ENCODE measurements around the gene DYNC1H1. TPM values are rescaled to one million over a fixed set of nuclear protein-coding genes. Genes with fewer than 3 reads are reported as not detected.

DYNC1H1 gene
- total and polyA plus RNA-seq, 2 donors (not counting 1 experiment from before 2014, with no cell fraction given) = 128 to 677 TPM

DNA sequence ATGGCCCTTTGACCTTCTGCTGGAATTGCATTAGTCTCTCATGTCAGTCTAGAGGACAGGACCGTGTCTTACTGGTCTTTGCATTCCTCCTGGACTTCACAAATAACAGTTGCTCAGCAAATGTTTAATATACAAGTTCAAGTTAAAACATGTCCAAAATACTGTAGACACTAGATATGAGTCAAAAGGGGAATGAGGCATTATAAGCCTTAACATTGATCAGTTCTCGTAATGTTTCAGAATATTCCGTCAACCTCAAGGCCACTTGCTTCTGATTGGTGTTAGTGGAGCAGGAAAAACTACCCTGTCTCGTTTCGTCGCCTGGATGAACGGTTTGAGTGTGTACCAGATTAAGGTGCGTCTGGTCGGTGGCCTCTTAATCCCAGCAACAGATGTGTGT, 62.6 kb downstream of the DYNC1H1 start:
- no peak overlapping the region for H3K4me3 ChIP-seq (replicated peaks in 1 of 4; ENCODE audit: control extremely low read depth in 1 of 4, insufficient read depth in 1 of 4, low read depth in 3 of 4, low read length in 4 of 4)
- no peaks in the 10 kb centered on the region for H4K20me1 ChIP-seq (ENCODE audit: control insufficient read depth, extremely low read depth, insufficient read depth, low read length)
- H2AFZ ChIP-seq (ENCODE audit: low read length) = no peak overlapping the region
- H3K79me2 ChIP-seq (ENCODE audit: control insufficient read depth, insufficient read depth, low read length) = peaks cover 3% of the 10 kb centered on the region
- no peak overlapping the region for H3K4me2 ChIP-seq (ENCODE audit: extremely low read depth, insufficient read depth, low read length)
- no peaks in the 10 kb centered on the region for H3K27me3 ChIP-seq (ENCODE audit: control insufficient read depth, insufficient read depth, low read length)
- no peak overlapping the region for H3K9ac ChIP-seq (ENCODE audit: insufficient read depth, low read length)
- no peak for DNase-seq (ENCODE audit: low read depth in 2 of 2)
- H3K27ac ChIP-seq (ENCODE audit: insufficient read depth, low read length) = no peak overlapping the region
- H3K36me3 ChIP-seq (ENCODE audit: control insufficient read depth, insufficient read depth, low read length) = peaks cover 42% of the 10 kb centered on the region
- H3K9me3 ChIP-seq (ENCODE audit: control insufficient read depth, insufficient read depth, low read depth, low read length) = no peaks in the 10 kb centered on the region
- H3K4me1 ChIP-seq (ENCODE audit: control insufficient read depth, extremely low read depth, insufficient read depth, low read length) = peaks cover 14% of the 10 kb centered on the region
- TF ChIP-seq EZH2 (IDR thresholded peaks at IDR 0.05; ENCODE audit: low read length, missing control alignments) (no peak), CTCF (conservative IDR thresholded peaks at IDR 0.05 in 1 of 2, IDR thresholded peaks at IDR 0.05 in 1 of 2; ENCODE audit: low read depth in 1 of 2, low read length in 2 of 2) (no peak)

- H3K27me3 ChIP-seq (ENCODE audit: control insufficient read depth, insufficient read depth, low read length) = no peaks in the 10 kb centered on the region
- H3K9ac ChIP-seq (ENCODE audit: insufficient read depth, low read length) = no peak overlapping the region
- no peak for TF ChIP-seq EZH2 (IDR thresholded peaks at IDR 0.05; ENCODE audit: low read length, missing control alignments)
- no peak for TF ChIP-seq CTCF (conservative IDR thresholded peaks at IDR 0.05 in 1 of 2, IDR thresholded peaks at IDR 0.05 in 1 of 2; ENCODE audit: low read depth in 1 of 2, low read length in 2 of 2)
- no peaks in the 10 kb centered on the region for H3K79me2 ChIP-seq (ENCODE audit: control insufficient read depth, insufficient read depth, low read length)
- DNase-seq (ENCODE audit: low read depth in 2 of 2) = no peak
- no peak overlapping the region for H3K4me3 ChIP-seq (replicated peaks in 1 of 4; ENCODE audit: control extremely low read depth in 1 of 4, insufficient read depth in 1 of 4, low read depth in 3 of 4, low read length in 4 of 4)
- H3K4me2 ChIP-seq (ENCODE audit: extremely low read depth, insufficient read depth, low read length) = no peak overlapping the region
- no peaks in the 10 kb centered on the region for H3K9me3 ChIP-seq (ENCODE audit: control insufficient read depth, insufficient read depth, low read depth, low read length)
- H3K36me3 ChIP-seq (ENCODE audit: control insufficient read depth, insufficient read depth, low read length) = peaks cover 39% of the 10 kb centered on the region
- H4K20me1 ChIP-seq (ENCODE audit: control insufficient read depth, extremely low read depth, insufficient read depth, low read length) = no peaks in the 10 kb centered on the region
- H3K4me1 ChIP-seq (ENCODE audit: control insufficient read depth, extremely low read depth, insufficient read depth, low read length) = peaks cover 14% of the 10 kb centered on the region
- peak overlapping the region; percentile 72 for H3K27ac ChIP-seq (ENCODE audit: insufficient read depth, low read length)
- H2AFZ ChIP-seq (ENCODE audit: low read length) = no peak overlapping the region
These were observed 63.6 kb downstream of the DYNC1H1 start for GRCh38 chr14:102027951-102028350.

DNA sequence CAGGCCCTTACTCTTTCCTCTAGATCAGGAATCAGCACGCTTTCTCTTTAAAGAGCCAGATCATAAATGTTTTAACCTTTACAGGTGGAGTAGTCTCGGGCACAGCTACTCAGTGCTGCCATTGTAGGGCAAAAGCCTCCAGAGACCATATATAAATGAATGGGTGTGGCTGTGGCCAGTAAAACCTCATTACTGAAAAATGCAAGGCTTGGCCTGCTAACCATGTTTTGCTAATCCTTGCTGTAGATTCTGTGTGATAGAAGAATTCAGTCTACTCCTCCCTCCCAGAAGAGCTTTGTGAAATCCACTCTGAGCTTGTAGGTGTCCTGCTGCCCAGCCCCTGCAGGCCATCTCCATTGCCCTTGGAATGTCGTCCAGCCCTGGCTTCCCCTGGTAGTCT, 64.4 kb downstream of the DYNC1H1 start:
- Histone ChIP-seq H4K20me1 (ENCODE audit: control insufficient read depth, extremely low read depth, insufficient read depth, low read length) (no peaks in the 10 kb centered on the region), H3K4me1 (ENCODE audit: control insufficient read depth, extremely low read depth, insufficient read depth, low read length) (peaks cover 14% of the 10 kb centered on the region), H3K27ac (ENCODE audit: insufficient read depth, low read length) (peak overlapping the region; percentile 72), H3K4me2 (ENCODE audit: extremely low read depth, insufficient read depth, low read length) (peak overlapping the region; percentile 16), H3K79me2 (ENCODE audit: control insufficient read depth, insufficient read depth, low read length) (no peaks in the 10 kb centered on the region), H2AFZ (ENCODE audit: low read length) (no peak overlapping the region), H3K4me3 (replicated peaks in 1 of 4; ENCODE audit: control extremely low read depth in 1 of 4, insufficient read depth in 1 of 4, low read depth in 3 of 4, low read length in 4 of 4) (no peak overlapping the region), H3K36me3 (ENCODE audit: control insufficient read depth, insufficient read depth, low read length) (peaks cover 42% of the 10 kb centered on the region), H3K9ac (ENCODE audit: insufficient read depth, low read length) (no peak overlapping the region), H3K27me3 (ENCODE audit: control insufficient read depth, insufficient read depth, low read length) (no peaks in the 10 kb centered on the region), H3K9me3 (ENCODE audit: control insufficient read depth, insufficient read depth, low read depth, low read length) (no peaks in the 10 kb centered on the region)
- no peak for TF ChIP-seq CTCF (conservative IDR thresholded peaks at IDR 0.05 in 1 of 2, IDR thresholded peaks at IDR 0.05 in 1 of 2; ENCODE audit: low read depth in 1 of 2, low read length in 2 of 2)
- no peak for TF ChIP-seq EZH2 (IDR thresholded peaks at IDR 0.05; ENCODE audit: low read length, missing control alignments)
- peak; percentile 76 to 90 for DNase-seq (ENCODE audit: low read depth in 2 of 2)

Data from fibroblast of lung (primary cell).